PFSK-1 (cell line): ENCODE measurements around the gene GLRX.

Experiments used
- FOXP2 ChIP-seq: optimal IDR thresholded peaks from 2 replicates; pipeline ENCODE3; 2011; ENCODE audit warnings: borderline replicate concordance, control low read depth, inconsistent platforms; ENCODE audit not compliant: insufficient read depth; ENCODE audit errors: extremely low read length, extremely low read depth
- POLR2AphosphoS5 ChIP-seq: IDR thresholded peaks from 2 replicates; pipeline ENCODE4 v1.6.1; 2012; ENCODE audit warnings: low read depth, mild to moderate bottlenecking, control low read depth, low read length, moderate library complexity
- TAF1 ChIP-seq: IDR thresholded peaks from 2 replicates; pipeline ENCODE4 v1.6.1; 2012; ENCODE audit warnings: low read length, control low read depth, borderline replicate concordance; ENCODE audit not compliant: insufficient read depth
- TF ChIP-seq, protein P1 (sequence below), 2 experiments: IDR thresholded peaks; 2 replicates each; pipeline versions ENCODE4 v1.6.1 to v1.8.0; 2011 to 2012; ENCODE audit warnings: low read depth in 2 of 2, low read length in 2 of 2, control low read depth in 1 of 2, inconsistent platforms in 1 of 2, mild to moderate bottlenecking in 1 of 2, moderate library complexity in 1 of 2; ENCODE audit not compliant: insufficient read depth in 1 of 2

DNA sequence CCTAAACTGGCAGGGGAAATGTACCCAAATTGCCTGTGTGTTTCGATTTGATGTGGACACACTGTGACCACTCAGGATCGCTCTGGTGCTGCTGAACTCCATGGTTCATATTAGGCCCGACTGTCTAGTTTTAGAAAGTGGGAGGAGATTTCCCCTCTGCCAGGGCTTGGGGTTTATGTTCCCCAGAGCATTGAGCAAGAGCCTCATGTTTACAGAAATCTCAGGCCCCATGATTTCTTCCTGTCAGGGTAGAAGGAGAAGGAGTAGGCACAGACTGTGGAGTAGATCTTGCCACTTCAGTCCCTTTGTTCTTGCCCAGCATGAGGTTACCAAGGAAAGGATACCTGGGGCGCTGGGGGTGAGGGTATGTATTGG, 40.8 kb upstream of the GLRX start:
- TF ChIP-seq, protein P1, sequence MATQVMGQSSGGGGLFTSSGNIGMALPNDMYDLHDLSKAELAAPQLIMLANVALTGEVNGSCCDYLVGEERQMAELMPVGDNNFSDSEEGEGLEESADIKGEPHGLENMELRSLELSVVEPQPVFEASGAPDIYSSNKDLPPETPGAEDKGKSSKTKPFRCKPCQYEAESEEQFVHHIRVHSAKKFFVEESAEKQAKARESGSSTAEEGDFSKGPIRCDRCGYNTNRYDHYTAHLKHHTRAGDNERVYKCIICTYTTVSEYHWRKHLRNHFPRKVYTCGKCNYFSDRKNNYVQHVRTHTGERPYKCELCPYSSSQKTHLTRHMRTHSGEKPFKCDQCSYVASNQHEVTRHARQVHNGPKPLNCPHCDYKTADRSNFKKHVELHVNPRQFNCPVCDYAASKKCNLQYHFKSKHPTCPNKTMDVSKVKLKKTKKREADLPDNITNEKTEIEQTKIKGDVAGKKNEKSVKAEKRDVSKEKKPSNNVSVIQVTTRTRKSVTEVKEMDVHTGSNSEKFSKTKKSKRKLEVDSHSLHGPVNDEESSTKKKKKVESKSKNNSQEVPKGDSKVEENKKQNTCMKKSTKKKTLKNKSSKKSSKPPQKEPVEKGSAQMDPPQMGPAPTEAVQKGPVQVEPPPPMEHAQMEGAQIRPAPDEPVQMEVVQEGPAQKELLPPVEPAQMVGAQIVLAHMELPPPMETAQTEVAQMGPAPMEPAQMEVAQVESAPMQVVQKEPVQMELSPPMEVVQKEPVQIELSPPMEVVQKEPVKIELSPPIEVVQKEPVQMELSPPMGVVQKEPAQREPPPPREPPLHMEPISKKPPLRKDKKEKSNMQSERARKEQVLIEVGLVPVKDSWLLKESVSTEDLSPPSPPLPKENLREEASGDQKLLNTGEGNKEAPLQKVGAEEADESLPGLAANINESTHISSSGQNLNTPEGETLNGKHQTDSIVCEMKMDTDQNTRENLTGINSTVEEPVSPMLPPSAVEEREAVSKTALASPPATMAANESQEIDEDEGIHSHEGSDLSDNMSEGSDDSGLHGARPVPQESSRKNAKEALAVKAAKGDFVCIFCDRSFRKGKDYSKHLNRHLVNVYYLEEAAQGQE (IDR thresholded peaks at IDR 0.05; ENCODE audit: insufficient read depth in 1 of 2, low read depth in 2 of 2, low read length in 2 of 2): no peak
- TF ChIP-seq POLR2AphosphoS5 (no peak), TAF1 (no peak), FOXP2 (no peak)
